CD4-positive, CD25-positive, alpha-beta regulatory T cell (primary cell): ENCODE measurements around the gene DUS2. TPM values are rescaled to one million over a fixed set of nuclear protein-coding genes. Genes with fewer than 3 reads are reported as not detected.
A peak's percentile ranks its signal among the peaks of the same experiment; 100 is the strongest.

Experiments used
- ATAC-seq, 2 donors: fragments of 150-1000 bp; cut with Tn5 transposase; one replicate each; pipeline ENCODE4 v1.10.0; 2021; ENCODE audit warnings: low read depth in 2 of 2, moderate number of reproducible peaks in 2 of 2, moderate library complexity in 1 of 2
- DNase-seq, 3 donors: peaks; one replicate each; pipeline versions ENCODE4 v3.0.0 to v3.0.0-alpha.2; 2012 to 2022; ENCODE audit warnings: mixed read lengths in 1 of 3
- H3K27ac ChIP-seq: one replicate; pipeline ENCODE4 v1.7.0; 2013; ENCODE audit warnings: mild to moderate bottlenecking, low read length; ENCODE audit not compliant: insufficient read depth, poor library complexity, severe bottlenecking
- H3K27me3 ChIP-seq: one replicate; pipeline ENCODE4 v1.7.0; 2013; ENCODE audit warnings: low read length; ENCODE audit not compliant: control insufficient read depth, insufficient read depth
- H3K36me3 ChIP-seq: one replicate; pipeline ENCODE4 v1.7.0; 2013; ENCODE audit warnings: mild to moderate bottlenecking, low read length, moderate library complexity; ENCODE audit not compliant: control insufficient read depth, insufficient read depth
- H3K4me1 ChIP-seq: 2 replicates; pipeline ENCODE4 v1.7.0; 2013; ENCODE audit warnings: mild to moderate bottlenecking, low read length; ENCODE audit not compliant: insufficient read depth, control insufficient read depth, poor library complexity, severe bottlenecking
- H3K4me3 ChIP-seq: one replicate; pipeline ENCODE4 v1.7.0; 2013; ENCODE audit warnings: low read depth, mild to moderate bottlenecking, low read length, moderate library complexity
- H3K9me3 ChIP-seq, 2 experiments: 1 replicate in 1 of 2; 2 replicates in 1 of 2; pipeline ENCODE4 v1.7.0; 2013; ENCODE audit warnings: low read length in 2 of 2, mild to moderate bottlenecking in 1 of 2, moderate library complexity in 1 of 2; ENCODE audit not compliant: control insufficient read depth in 2 of 2
- H3K27ac Mint-ChIP-seq, 3 donors: one replicate each; pipeline ENCODE4 v1.8.0; 2020 to 2022; ENCODE audit warnings: mild to moderate bottlenecking in 3 of 3, mixed read lengths in 3 of 3, moderate library complexity in 2 of 3
- H3K27me3 Mint-ChIP-seq: one replicate; pipeline ENCODE4 v1.8.0; 2022; ENCODE audit warnings: mild to moderate bottlenecking, mixed read lengths
- H3K36me3 Mint-ChIP-seq: one replicate; pipeline ENCODE4 v1.8.0; 2020; ENCODE audit warnings: mixed read lengths
- H3K4me1 Mint-ChIP-seq, 4 donors: one replicate each; pipeline ENCODE4 v1.8.0; 2020 to 2022; ENCODE audit warnings: mixed read lengths in 4 of 4, mild to moderate bottlenecking in 1 of 4
- H3K4me3 Mint-ChIP-seq, 4 donors: one replicate each; pipeline ENCODE4 v1.8.0; 2020 to 2022; ENCODE audit warnings: mild to moderate bottlenecking in 4 of 4, mixed read lengths in 4 of 4, moderate library complexity in 3 of 4
- H3K9me3 Mint-ChIP-seq, 7 donors: one replicate each; pipeline ENCODE4 v1.8.0; 2020 to 2022; ENCODE audit warnings: mixed read lengths in 7 of 7, mild to moderate bottlenecking in 3 of 7, moderate library complexity in 2 of 7
- polyA plus RNA-seq, 4 donors: library from polyadenylated mRNA; unstranded; fragments of 300-500 nt; fragmentation: Illumina TruSeq; gene quantifications; one replicate each; pipeline ENCODE4 v1.2.3, GENCODE V29; 2021
- total RNA-seq: library from RNA; stranded (reverse); gene quantifications from one replicate; pipeline ENCODE4 v1.2.3, GENCODE V29; 2022

DUS2 gene
- total and polyA plus RNA-seq, 5 donors from 2014 or later = 7.7 to 15.2 (median 11.3) TPM

DNA sequence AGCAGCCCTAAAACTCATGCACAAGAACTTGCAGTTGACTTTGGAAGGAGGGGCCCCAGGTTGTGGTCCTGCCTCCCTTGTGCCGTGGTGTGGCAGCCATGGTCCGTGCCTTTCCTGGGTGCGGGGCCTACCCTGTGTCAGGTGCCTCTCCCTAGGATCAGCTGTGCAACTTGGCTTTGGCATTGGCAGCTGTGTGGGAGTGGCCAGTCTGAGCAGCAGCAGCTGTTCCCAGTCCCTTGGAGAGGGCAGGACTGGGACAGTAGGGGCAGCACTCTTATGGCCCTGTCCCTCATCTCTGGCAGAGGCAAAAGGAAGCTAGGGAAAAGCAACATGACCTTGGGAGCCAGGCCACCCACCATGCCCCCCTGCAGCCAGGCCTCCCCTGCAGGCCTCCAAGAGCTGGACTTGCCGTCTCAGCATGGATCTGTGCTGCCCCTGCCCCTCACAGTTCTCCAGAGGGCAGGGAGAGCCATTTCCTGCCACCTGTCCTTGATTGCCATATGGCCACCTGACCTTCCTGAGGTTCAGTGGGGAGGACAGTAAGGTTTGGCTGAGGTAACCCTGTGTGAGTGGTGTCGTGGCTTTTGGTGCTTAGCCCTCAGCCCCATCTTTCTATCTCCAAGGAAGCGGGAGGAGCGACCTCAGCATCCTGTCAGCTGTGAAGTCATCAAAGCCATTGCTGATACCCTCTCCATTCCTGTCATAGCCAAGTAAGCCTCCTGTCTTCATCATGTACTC is 46.6 kb downstream of the DUS2 start:
- peak in 2 of 3 donors; percentile 49 to 84 for DNase-seq
- Mint-ChIP-seq H3K9me3 (peaks cover 0 to 1% (median 0%) of the 10 kb centered on the region in 7 donors), H3K27ac (peak overlapping the region; percentile 80 to 95 (median 89)), H3K4me3 (peak overlapping the region; percentile 33 to 70 (median 57)), H3K36me3 (peaks cover 20% of the 10 kb centered on the region), H3K27me3 (no peaks in the 10 kb centered on the region), H3K4me1 (peaks cover 17 to 83% (median 51%) of the 10 kb centered on the region in 4 donors)
- Histone ChIP-seq H3K4me3 (peak overlapping the region; percentile 45), H3K27me3 (no peaks in the 10 kb centered on the region), H3K36me3 (no peaks in the 10 kb centered on the region), H3K9me3 (no peaks in the 10 kb centered on the region), H3K4me1 (peaks cover 55% of the 10 kb centered on the region), H3K27ac (peak overlapping the region; percentile 63)
- ATAC-seq = peak; percentile 66 to 67

DNA sequence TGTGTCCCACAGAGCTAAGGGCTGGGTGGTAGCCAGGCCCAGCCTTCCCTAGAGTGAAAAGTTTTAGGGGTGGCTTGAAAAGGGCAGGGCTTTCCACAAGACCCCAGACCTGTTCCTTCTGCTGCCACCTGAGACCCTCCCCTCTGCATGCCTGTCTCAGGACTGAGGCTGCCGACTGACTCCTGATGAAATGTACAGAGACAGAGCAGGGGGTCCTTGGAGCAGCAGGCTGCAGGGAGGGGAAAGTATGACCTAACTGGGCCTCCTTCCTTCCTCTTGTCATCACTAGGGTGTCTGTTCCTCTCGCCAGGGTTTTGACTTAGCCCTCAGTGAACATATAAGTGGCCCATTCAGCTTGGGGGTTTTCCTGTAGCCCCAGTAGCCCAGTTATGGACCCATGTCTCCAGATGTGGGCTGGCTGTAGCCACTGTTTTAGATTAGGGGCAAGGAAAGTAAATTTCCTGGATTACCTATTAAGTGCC is 47.2 kb downstream of the DUS2 start:
- peak overlapping the region in 3 of 4 donors; percentile 50 to 70 (median 64) for H3K4me3 Mint-ChIP-seq
- H3K9me3 Mint-ChIP-seq = peaks cover 0 to under 1% (median 0%) of the 10 kb centered on the region in 7 donors
- H3K27ac ChIP-seq = peak overlapping the region; percentile 63
- H3K27ac Mint-ChIP-seq = peak overlapping the region; percentile 80 to 95 (median 89)
- ATAC-seq = peak in 1 of 2 donors; percentile 1
- peak in 1 of 3 donors; percentile 47 for DNase-seq
- H3K27me3 Mint-ChIP-seq = no peaks in the 10 kb centered on the region
- no peaks in the 10 kb centered on the region for H3K9me3 ChIP-seq
- H3K4me1 ChIP-seq = peaks cover 55% of the 10 kb centered on the region
- H3K27me3 ChIP-seq = no peaks in the 10 kb centered on the region
- H3K4me3 ChIP-seq = peak overlapping the region; percentile 45
- no peaks in the 10 kb centered on the region for H3K36me3 ChIP-seq
- peaks cover 25% of the 10 kb centered on the region for H3K36me3 Mint-ChIP-seq
- peaks cover 18 to 83% (median 51%) of the 10 kb centered on the region in 4 donors for H3K4me1 Mint-ChIP-seq

DNA sequence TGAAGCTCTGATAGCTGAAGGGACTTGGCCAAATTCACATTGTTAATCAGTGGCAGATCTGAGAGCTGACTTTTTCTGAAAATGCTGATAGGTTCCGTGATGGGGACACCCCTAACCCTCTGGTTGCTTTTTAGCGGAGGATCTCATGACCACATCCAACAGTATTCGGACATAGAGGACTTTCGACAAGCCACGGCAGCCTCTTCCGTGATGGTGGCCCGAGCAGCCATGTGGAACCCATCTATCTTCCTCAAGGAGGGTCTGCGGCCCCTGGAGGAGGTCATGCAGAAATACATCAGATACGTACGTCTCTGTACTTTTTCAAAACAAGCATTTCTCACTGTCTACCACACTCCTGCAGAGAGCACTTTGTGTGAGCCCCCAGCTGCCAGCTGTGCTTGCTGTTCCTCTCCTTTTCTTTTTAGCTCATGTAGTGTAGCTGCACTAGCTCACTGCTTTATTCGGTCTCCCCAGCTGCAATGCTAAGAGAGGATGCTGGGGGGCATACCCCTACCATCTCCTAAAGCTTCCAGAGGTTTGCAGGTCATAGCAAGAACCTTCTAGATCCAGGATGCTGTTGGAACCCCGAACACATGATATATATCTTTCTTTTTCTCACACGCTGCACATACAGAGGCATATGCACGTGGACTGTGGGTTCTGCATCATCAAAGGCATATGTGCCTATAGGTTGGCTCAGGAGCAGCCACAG is 47.9 kb downstream of the DUS2 start:
- H3K4me1 Mint-ChIP-seq = peaks cover 18 to 86% (median 53%) of the 10 kb centered on the region in 4 donors
- Histone ChIP-seq H3K27ac (peak overlapping the region; percentile 63), H3K27me3 (no peaks in the 10 kb centered on the region), H3K4me1 (peaks cover 58% of the 10 kb centered on the region), H3K36me3 (no peaks in the 10 kb centered on the region), H3K9me3 (no peaks in the 10 kb centered on the region), H3K4me3 (peak overlapping the region; percentile 45)
- ATAC-seq (no peak), DNase-seq (no peak)
- no peaks in the 10 kb centered on the region for H3K9me3 Mint-ChIP-seq
- H3K27ac Mint-ChIP-seq = peak overlapping the region; percentile 82 to 95 (median 89)
- peak overlapping the region in 3 of 4 donors; percentile 50 to 70 (median 64) for H3K4me3 Mint-ChIP-seq
- peaks cover 25% of the 10 kb centered on the region for H3K36me3 Mint-ChIP-seq
- no peaks in the 10 kb centered on the region for H3K27me3 Mint-ChIP-seq

DNA sequence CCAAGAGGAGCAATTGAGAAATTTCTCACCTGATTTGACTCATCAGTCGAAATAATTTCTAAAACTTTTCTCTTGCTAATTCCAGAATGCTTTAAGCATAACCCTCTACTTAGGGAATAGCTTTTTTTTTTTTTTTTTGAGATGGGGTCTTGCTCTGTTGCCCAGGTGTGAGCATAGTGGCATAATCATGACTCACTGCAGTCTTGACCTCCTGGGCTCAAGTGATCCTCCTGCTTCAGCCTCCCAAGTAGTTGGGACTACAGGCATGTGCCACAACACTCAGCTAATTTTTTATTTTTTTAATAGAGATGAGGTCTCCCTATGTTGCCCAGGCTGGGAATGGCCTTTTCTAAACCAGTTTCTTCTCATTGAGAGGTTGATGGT is 48.4 kb downstream of the DUS2 start:
- H3K4me1 Mint-ChIP-seq = peaks cover 18 to 86% (median 57%) of the 10 kb centered on the region in 4 donors
- Histone ChIP-seq H3K4me1 (peaks cover 63% of the 10 kb centered on the region), H3K9me3 (no peaks in the 10 kb centered on the region), H3K27ac (no peak overlapping the region), H3K36me3 (peaks cover under 1% of the 10 kb centered on the region), H3K4me3 (no peak overlapping the region), H3K27me3 (no peaks in the 10 kb centered on the region)
- H3K36me3 Mint-ChIP-seq = peaks cover 29% of the 10 kb centered on the region
- peak overlapping the region; percentile 13 to 70 (median 38) for H3K4me3 Mint-ChIP-seq
- no peaks in the 10 kb centered on the region for H3K9me3 Mint-ChIP-seq
- H3K27ac Mint-ChIP-seq = peak overlapping the region; percentile 59 to 95 (median 82)
- ATAC-seq = no peak
- no peaks in the 10 kb centered on the region for H3K27me3 Mint-ChIP-seq
- DNase-seq = no peak

DNA sequence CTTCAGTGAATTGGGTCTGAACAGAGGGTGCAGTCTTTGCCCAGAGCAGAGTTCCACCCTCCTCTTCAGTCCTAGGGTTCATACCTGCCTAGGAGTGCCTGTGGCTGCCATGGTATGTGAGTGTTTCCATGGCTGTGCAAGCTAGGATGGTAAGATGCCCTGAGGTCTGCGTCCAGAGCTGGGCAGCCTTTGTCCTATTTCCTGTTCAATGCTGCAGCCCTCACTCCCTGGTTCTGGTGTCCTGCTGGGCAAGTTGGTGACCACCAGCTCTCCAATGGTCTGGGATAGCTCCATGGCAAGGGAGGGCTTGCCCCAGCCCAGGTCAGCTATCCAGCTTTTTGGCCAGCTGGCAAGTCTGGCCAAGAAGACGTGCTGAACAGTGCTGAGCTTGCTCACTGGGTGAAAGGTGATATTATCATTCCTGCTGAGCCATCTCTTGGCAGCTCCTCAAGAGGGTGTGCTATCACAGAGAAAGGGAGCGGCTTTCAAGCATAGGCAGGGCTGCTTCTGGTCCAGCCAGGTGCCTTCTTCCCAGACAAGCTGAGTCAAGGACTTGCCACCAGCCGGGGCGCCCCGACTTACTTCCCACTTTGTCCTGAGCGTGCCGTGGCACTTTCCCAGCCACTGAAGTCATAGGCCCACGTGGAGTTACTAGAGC is 49.1 kb downstream of the DUS2 start:
- peaks cover 2% of the 10 kb centered on the region for H3K36me3 ChIP-seq
- Mint-ChIP-seq H3K36me3 (peaks cover 31% of the 10 kb centered on the region), H3K9me3 (no peaks in the 10 kb centered on the region), H3K4me1 (peaks cover 18 to 86% (median 58%) of the 10 kb centered on the region in 4 donors), H3K4me3 (peak overlapping the region in 1 of 4 donors; percentile 50), H3K27ac (peak overlapping the region in 2 of 3 donors; percentile 7 to 75), H3K27me3 (no peaks in the 10 kb centered on the region)
- no peak overlapping the region for H3K4me3 ChIP-seq
- DNase-seq (no peak), ATAC-seq (no peak)
- no peak overlapping the region for H3K27ac ChIP-seq
- peaks cover 64% of the 10 kb centered on the region for H3K4me1 ChIP-seq
- H3K27me3 ChIP-seq = no peaks in the 10 kb centered on the region
- H3K9me3 ChIP-seq = no peaks in the 10 kb centered on the region

- Histone ChIP-seq H3K9me3 (no peaks in the 10 kb centered on the region), H3K27ac (peak overlapping the region; percentile 48), H3K36me3 (peaks cover 2% of the 10 kb centered on the region), H3K4me3 (peak overlapping the region; percentile 22), H3K4me1 (peaks cover 80% of the 10 kb centered on the region), H3K27me3 (no peaks in the 10 kb centered on the region)
- DNase-seq = no peak
- Mint-ChIP-seq H3K4me1 (peaks cover 18 to 88% (median 62%) of the 10 kb centered on the region in 4 donors), H3K27me3 (no peaks in the 10 kb centered on the region), H3K36me3 (peaks cover 27% of the 10 kb centered on the region), H3K9me3 (no peaks in the 10 kb centered on the region), H3K27ac (peak overlapping the region; percentile 82 to 94 (median 85)), H3K4me3 (peak overlapping the region; percentile 67 to 76 (median 74))
- ATAC-seq = no peak
Observed at GRCh38 chr16:68073902-68074760, 51.0 kb downstream of the DUS2 start.
